Stimulated activated CD4-positive, alpha-beta T cell treated with anti-CD3 and anti-CD28 coated beads, Interleukin-2, amount 100 ng/mL, for 4 hours (primary cell): ENCODE data around the gene CTCF.
A peak's percentile ranks its signal among the peaks of the same experiment; 100 is the strongest.

Source experiments
- DNase-seq: peaks from one replicate; pipeline ENCODE4 v3.0.0-alpha.2; 2020; ENCODE audit warnings: low read depth

Gene CTCF

DNA sequence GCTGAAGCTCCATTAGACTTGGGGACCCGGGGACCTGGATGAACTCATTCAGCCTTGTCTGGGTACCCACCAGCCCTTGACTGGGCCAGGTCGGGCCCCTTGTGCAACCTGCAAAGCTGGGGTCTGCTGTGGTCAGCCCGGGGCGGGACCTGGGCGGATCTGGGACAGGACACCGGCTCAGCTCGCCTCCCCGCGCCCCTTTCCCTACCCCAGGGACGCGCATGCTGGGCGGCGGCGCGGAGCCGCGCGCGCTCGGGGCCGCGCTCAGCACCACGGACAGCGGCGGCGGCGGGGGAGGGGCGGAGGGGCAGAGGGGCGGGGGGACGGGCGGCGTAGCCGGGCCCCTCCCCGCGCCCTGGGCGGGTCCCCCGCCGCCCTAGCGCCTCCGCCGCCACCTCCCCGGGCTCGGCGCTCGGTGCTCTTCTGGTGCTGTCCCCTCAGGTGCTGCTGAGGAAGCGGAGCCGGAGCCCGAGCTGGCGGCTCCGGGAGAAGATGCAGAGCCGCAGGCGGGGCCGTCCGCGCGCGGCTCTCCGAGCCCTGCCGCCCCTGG lies 90.3 kb downstream of the CTCF start:
- DNase-seq = no peak

DNA sequence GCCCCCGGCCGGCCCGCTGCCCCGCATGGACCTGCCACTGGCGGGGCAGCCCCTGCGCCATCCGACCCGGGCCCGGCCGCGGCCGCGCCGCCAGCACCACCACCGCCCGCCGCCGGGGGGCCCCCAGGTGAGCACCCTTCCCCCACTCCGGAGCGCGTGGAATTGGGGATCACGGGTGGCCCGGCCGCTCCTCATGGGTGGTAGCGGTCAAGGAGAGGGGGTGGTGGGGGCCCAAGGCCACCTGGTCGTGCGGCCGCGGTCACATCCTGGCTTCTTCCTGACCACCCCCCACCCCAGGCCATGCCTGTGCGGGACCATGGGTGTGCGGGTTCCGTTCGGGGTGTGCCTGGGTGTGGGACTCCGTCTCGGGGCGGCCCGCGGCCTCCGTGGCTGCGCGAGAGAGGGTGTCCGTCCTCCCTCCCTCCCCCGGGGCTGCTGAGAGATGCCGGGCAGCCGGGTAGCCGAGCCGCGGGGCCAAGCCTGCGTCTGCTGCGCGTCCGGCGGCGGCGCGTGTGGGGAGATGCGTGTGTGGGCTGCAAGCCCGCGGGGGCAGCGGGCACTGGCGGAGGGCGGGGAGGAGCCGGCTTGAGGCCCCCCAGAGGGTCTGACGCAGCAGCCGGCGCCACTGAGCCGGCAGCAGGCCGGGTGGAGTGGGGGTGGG lies 90.9 kb downstream of the CTCF start:
- DNase-seq = no peak

DNA sequence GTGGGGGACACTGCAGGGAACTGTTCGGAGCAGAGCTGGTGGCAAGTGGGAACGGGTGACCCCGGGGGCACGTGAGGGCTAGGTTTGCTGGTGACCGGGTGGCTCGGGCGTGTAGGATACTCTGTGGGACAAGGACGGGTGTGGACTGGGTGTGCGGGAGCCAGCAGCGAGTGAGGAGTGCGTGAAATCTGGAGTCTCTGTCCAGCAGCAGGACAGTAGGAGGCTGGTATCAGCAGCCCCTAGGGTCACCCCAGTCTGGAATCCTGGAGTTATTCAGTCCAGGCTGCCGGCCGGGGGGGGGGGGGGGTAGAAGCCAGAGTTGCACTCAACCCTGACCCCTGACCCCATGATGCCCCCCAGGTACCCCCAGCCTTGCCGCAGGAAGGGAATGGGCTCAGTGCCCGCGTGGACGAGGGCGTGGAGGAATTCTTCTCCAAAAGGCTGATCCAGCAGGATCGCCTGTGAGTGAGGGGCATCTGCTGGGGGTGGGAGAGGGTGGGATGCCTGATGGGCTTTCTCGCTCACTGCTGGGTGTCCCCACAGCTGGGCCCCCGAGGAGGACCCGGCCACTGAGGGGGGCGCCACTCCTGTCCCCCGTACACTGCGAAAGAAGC lies 91.6 kb downstream of the CTCF start:
- DNase-seq = no peak

DNA sequence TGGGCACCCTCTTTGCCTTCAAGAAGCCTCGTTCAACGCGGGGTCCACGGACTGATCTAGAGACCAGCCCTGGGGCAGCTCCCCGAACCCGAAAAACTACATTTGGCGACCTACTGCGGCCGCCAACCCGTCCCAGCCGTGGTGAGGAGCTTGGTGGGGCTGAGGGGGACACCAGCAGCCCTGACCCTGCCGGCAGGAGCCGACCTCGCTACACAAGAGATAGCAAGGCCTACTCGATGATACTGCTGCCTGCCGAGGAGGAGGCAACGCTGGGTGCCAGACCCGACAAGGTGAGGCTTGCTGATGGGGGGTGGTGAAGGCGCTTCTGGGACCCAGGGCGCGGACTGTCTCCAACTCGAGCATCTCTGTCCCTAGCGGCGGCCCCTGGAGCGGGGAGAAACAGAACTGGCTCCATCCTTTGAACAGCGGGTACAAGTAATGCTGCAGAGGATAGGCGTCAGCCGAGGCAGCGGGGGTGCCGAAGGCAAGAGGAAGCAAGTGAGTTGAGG lies 92.1 kb downstream of the CTCF start:
- no peak for DNase-seq

DNA sequence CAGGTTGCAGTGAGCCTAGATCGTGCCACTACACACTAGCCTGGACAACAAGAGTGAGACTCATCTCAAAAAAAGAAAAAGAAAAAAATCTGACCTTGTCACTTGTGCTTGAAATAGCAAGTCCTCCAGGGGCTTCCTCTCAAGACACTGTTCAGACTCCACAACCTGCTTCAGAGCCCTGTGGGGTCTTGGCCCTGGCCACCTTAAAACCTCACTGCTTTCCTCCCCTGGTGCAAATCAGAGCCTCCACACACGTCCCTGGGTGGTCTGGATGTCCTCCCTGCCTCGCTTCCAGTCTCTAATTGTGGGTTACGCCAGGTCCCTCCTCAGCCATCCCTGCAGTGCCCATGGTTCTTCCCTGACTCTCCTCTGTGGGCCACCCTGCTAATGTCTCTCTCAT lies 93.0 kb downstream of the CTCF start:
- no peak for DNase-seq

DNA sequence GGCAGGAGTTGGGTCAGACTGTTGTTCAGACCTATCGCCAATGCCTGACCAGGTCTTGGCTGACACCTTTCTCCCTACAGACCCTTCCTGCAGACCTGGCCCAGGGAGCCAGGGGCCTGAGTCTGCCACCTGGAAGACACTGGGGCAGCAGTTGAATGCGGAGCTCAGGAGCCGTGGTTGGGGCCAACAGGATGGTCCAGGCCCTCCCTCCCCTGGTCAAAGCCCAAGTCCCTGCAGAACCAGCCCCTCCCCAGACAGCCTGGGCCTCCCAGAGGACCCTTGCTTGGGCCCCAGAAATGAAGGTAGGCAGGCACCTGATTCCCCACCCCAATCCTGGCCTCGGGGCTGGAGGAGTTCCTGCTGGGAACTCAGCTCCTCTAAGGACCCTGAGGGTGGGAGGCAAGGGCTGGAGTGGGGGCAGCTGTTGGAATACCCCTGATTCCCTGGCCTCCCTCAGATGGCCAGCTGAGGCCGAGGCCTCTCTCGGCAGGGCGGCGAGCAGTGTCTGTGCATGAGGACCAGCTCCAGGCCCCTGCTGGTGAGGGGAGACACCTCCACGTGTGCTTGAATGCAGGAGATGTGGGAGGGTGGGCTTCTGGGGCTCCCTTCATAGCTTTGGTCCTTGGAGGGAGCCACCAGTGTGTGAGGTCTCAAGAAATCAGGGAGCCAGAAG lies 94.2 kb downstream of the CTCF start:
- DNase-seq = no peak

DNA sequence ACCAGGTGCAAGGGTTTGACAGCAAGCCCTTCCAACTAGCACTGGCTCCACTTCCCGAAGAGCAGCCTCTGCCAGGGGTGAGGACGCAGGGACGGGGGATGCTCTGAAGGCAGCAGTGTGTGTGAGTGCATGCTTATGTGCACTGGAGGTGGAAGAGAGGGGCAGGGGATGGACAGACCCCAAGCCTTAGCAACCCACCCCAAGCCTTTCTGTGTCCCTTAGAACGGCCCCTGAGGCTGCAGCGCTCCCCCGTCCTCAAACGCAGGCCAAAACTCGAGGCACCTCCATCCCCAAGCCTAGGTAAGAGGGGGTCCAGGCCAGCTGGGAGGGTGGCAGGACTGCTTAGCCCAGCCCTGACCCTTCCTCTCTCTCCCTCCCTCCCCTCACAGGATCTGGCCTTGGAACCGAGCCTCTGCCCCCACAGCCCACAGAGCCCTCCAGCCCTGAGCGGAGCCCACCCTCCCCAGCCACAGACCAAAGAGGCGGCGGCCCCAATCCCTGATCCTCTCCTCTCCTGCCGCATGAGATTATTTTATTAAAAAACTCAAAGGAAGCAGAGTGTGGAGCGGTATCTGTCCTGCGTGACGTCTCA lies 94.8 kb downstream of the CTCF start:
- DNase-seq = no peak

DNA sequence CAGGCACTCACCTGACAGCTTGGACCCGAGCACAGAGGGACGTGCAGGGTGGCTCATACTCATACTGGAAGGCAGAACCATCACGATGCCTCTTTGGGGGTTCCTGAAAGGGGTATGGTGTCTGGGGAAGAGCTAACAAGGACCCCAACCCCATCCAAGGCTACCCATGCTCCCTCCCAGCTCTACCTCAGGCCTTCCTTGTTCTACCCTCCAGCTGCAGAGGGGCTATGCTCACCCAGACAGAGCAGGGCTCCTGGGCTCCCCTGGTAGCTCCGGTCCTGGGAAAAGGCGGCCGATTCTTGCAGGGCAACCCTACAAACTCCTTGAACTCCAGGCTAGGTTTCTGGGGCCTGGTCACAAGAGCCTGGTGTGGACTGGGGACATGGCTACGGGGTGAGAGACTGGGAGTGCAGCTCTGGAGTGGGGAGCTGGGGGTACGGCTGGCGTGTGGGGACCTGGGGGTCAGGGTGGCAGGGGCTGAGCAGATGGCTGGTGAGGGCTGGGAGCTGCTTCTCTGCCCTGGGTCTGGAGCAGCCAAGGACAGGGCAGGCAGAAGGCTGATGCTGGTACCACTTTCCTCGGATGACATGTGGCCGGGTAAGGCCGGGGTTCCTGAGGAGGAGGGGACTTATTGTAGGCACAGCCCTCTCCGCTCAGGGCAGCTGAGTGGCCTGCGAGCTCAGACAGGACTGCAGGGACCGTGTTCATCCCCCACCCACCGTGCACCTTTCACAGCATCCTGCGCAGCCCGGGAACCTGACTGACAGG lies 95.6 kb downstream of the CTCF start:
- no peak for DNase-seq

DNA sequence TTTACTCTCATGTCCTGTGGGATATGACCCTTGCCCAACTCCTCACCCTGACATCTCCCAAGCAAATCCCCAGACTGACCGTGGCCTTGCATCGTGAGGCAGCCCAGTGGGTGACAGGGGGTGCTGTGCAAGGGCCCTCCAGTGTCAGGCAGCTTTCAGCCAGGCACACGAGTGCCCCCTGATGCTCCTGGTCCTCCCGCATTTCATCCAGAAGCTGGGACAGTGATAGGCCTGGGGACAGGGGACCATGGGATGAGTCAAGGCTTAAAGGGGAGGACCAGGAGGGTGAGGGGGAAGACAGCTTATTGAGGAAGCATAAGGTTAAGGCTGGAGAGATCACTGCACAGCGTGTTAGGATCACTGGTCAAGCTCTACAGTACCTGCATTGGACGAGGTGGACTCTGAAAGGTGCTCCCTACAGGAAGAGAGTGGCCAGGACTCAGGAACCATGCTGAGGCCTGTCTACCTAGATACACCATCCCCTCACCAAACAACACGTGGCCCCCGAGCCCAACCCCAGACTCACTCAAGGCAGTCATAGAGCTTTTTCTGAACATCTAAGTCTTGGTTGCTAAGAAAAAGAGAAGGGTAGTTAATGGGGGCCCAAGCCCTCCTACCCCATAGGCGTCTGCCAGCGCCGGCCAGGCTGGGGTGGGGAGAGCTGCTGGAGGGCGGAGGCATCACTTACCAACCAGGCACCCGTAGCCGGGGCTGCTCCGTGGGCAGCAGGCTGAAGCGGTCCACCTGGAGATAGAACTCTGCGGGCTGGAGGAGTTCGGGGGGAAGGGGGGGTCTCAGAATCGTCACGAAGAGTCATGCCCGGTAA lies 96.7 kb downstream of the CTCF start:
- DNase-seq = no peak

DNA sequence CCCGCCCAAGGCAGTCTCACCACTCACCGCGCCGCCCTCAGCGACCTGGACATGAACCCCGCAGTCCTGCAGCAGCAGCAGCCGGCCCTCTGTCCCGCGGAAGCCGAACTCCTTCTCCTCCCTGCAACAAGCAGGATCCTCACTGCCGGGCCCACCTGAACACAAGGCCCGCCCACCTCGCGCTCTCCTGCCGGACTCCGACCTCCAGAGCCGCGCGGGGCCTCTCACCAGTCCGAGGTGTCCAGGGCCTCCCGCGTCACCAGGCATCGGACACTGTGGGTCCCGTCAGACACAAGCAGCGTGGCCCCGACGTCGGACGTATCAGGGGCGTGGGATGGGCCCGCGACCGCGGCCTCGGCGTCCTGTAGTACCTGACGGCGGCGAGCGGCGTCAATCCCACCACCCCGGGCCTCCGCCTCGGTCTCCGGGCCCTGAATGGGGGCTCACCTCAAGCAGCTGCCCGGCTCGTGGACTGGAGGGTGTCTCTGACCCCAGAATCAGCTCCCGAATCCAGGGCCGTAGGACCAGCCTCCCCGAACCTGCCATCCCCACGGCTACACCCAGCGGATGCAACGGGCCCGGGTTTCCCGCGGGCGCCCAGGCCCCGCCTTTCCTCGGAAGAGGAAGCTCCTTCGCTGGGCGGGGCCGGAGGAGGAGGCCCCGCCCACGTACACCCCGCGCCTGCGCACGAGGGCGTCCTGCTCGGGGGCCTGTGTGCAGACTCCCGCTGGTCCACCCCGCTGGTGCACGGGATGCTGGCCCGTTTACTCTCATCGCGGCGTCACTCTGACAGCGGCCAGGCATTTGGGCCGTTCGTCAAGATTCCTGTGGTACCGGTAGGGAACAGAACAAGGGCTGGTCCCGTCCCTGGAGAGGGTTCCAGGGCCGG lies 97.6 kb downstream of the CTCF start, which contains the start of gene ACD:
TSS of gene ACD (minus strand) at position 586 of the 889 bp plus-strand sequence. CDS start at position 546, 40 bp downstream.
- peak; percentile 90 for DNase-seq

DNA sequence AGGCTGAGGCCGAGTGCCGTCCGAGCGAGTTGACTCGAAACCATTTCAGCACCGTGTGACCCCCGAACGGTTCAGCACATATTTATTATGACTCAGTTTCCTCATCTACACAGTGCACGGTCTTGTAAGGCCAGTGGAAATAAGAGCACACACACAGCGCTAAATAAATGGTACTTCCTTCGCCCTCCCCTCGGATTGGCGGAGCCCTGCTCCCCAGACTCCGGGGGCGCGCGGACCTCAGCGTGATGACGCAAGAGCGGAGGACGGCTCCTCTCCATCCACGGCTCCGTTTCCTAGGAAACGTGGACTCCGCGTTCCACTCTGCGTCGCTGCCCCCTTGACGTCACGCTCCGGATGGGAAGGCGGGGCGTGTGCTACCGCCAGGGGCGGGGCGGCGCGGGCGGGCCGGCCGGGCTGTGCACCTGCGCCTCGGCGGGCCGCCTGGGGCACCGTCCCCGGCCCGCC lies 98.3 kb downstream of the CTCF start, which contains the start of gene PARD6A:
TSS of gene PARD6A (plus strand) at position 397 of the 465 bp plus-strand sequence. CDS start 79 bp downstream, outside the sequence.
- peak; percentile 94 for DNase-seq

DNA sequence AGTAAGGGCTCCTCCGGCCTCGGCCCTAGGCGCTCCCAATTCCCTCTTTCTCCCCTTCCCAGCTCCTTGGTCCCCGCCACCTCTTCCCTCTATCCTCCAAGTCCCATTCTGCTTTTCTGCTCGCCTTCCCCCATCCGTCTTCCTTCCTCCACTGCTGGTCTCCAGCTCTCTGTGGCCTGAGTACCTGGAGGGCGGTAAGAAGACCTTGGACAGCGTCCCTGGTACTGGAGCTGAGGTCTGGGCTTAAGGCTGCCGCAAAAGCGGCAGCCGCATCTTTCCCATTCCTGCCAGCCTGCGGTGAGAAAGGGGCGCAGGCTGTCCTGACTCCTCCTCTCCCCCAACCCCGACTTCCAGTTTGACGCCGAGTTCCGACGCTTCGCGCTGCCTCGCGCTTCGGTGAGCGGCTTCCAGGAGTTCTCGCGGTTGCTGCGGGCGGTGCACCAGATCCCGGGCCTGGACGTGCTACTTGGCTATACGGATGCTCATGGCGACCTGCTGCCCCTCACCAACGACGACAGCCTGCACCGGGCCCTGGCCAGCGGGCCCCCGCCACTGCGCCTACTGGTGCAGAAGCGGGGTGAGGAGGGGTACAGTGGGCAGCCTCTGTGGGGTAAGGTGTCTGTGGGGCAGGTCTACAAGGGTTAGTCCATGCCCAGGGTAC lies 98.9 kb downstream of the CTCF start:
- no peak for DNase-seq

DNA sequence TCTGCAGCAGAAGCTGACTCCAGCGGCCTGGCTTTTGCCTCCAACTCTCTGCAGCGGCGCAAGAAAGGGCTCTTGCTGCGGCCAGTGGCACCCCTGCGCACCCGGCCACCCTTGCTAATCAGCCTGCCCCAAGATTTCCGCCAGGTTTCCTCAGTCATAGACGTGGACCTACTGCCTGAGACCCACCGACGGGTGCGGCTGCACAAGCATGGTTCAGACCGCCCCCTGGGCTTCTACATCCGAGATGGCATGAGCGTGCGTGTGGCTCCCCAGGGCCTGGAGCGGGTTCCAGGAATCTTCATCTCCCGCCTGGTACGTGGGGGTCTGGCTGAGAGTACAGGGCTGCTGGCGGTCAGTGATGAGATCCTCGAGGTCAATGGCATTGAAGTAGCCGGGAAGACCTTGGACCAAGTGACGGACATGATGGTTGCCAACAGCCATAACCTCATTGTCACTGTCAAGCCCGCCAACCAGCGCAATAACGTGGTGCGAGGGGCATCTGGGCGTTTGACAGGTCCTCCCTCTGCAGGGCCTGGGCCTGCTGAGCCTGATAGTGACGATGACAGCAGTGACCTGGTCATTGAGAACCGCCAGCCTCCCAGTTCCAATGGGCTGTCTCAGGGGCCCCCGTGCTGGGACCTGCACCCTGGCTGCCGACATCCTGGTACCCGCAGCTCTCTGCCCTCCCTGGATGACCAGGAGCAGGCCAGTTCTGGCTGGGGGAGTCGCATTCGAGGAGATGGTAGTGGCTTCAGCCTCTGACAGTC lies 99.7 kb downstream of the CTCF start:
- DNase-seq = no peak

DNA sequence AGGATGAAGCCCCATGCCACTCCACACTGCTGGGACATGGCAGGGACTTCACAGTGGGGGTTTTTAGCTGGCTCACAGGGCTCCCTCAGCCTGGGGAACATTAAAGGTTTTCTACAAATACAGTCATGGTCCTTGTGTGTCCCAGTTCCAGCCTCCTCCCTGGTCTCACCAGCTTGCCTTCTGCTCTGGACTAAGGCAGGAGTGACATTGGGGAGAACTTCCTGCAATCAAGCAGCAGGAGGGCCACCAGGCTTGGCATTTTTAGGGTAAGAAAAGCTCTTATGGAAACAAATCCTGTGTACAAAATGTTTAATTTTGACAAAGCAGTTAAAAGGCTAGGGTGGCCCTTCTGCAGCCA lies 100.3 kb downstream of the CTCF start:
- DNase-seq = no peak

DNA sequence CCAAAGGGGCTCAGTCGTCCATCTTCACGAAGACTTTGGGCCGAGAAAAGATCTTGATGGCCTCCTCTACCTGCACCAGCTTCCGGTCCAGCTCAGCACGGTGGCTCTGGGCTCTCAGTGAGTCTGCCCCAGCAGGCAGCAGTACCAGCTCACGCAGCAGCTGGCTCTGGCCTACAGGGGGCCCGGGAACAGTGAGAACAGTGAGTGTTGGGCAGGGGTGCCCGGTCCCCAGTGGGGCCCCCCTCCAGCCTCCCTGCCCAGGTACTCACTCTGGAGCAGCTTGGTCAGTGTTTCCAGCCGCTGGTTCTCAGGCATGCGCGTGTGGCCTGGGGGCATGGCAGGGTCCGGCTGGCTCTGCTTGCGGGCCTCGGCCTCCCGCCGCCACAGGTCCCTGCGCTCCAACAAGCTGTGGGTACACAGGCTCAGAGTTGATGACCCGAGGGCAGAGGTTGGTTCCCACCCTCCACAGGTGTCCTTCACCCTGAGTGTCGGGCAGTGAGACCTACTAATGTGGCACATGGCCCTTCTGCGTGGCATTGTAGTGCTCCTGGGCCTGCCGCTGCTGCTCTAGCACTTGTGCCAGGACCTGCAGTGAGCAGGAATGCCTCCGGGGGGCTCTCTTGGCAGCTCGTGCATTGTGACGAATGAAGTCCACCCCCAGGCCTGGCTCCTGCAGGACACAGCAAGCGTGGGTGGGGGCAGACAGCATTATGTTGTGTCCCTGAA lies 101.0 kb downstream of the CTCF start:
- no peak for DNase-seq

DNA sequence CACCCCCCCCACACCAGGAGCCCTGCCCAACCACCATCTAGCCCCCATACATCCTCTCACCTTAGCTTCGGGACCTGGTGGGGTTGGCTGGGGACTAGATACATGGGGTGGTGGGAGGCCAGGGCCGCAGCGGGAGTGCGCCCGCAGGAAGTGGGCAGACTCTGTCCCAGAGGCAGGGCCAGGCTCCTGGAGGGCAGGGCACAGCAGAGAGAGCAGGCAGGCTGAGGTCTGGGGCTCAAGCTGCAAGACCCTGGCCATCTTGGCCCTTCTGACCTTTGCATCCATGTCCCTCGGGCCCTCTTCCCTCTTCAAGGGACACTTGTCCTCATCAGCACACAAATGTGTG lies 101.5 kb downstream of the CTCF start:
- no peak for DNase-seq

DNA sequence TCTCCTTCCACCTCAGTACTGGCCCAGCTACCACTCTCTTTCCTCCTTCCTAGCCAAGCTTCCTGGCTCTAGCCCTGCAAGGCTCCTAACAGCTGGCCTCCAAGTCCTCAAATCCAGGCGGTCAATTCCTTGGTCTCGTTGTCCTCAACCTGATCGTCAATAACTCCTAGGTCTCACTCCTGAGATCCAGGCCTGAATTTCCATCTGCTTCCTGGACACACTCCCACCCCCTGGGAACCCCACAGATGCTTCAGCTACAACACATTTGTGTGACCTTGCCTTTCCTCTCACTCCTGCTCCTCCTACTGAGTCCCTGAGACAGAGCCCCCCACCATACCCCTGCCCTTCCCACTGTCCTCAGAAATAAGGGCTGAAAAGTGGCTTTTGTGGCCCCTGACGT lies 101.9 kb downstream of the CTCF start:
- no peak for DNase-seq

DNA sequence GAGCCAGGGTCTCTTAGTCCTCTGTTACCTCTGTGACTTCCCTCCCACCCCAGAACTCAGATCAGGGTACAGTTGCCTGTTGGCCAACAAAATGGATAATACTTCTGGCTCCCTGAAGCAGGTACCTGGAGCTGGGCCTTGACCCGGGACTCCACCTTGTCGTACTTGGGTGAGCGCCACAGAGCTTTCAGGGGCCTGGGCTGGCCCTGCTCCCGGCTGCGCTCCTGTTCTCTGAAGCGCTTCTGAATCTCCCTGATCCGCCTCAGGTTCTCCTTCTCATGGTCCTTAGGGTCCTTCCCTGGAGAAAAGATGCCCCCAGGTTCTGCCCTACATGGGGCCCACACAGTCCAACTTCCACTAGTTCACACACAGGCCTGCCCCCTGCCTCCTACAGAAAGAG lies 102.5 kb downstream of the CTCF start:
- DNase-seq = no peak
